Glomerular endothelial cell (primary cell): ENCODE results near the gene ZCCHC24. TPM values are rescaled to one million over a fixed set of nuclear protein-coding genes. Genes with fewer than 3 reads are reported as not detected.

ENCODE experiments used
- DNase-seq: peaks from one replicate; pipeline ENCODE4 v3.0.0-alpha.2; 2011; ENCODE audit warnings: low read depth, low spot score; ENCODE audit errors: extremely low read depth
- total RNA-seq: library from RNA; depleted of rRNA; stranded (reverse); fragments of >200 nt; gene quantifications from 2 replicates; pipeline ENCODE4 v1.2.3, GENCODE V29; 2015

ZCCHC24 gene
- total RNA-seq, 1 donor from 2014 or later = 15.8 TPM

GRCh38 chr10:79473496-79474095 is 28.2 kb upstream of the ZCCHC24 start:
- no peak for DNase-seq

GRCh38 chr10:79472951-79473350 is 27.5 kb upstream of the ZCCHC24 start:
- no peak for DNase-seq

- DNase-seq = no peak
These were observed 27.0 kb upstream of the ZCCHC24 start for GRCh38 chr10:79472449-79472848.

GRCh38 chr10:79471776-79472175 is 26.4 kb upstream of the ZCCHC24 start:
- no peak for DNase-seq

GRCh38 chr10:79470096-79470495 is 24.7 kb upstream of the ZCCHC24 start:
- no peak for DNase-seq

GRCh38 chr10:79468841-79469585 is 23.6 kb upstream of the ZCCHC24 start:
- DNase-seq = no peak

GRCh38 chr10:79468015-79468560 is 22.7 kb upstream of the ZCCHC24 start:
- DNase-seq = no peak

GRCh38 chr10:79465341-79465740 is 19.9 kb upstream of the ZCCHC24 start:
- DNase-seq = no peak

- DNase-seq = no peak
These were observed 18.4 kb upstream of the ZCCHC24 start for GRCh38 chr10:79463578-79464496.

GRCh38 chr10:79460687-79461086 is 15.3 kb upstream of the ZCCHC24 start:
- no peak for DNase-seq

- no peak for DNase-seq
These were observed 13.8 kb upstream of the ZCCHC24 start for GRCh38 chr10:79459243-79459642.

GRCh38 chr10:79458483-79458882 is 13.1 kb upstream of the ZCCHC24 start:
- no peak for DNase-seq

GRCh38 chr10:79457256-79457785 is 11.9 kb upstream of the ZCCHC24 start:
- DNase-seq = no peak

GRCh38 chr10:79454259-79454658 is 8.8 kb upstream of the ZCCHC24 start:
- DNase-seq = no peak

- no peak for DNase-seq
These were observed 8.0 kb upstream of the ZCCHC24 start for GRCh38 chr10:79453392-79453791.

- DNase-seq = no peak
These were observed 6.8 kb upstream of the ZCCHC24 start for GRCh38 chr10:79452174-79452611.

- DNase-seq = no peak
These were observed 5.7 kb upstream of the ZCCHC24 start for GRCh38 chr10:79451046-79451699.

- no peak for DNase-seq
These were observed 4.0 kb upstream of the ZCCHC24 start for GRCh38 chr10:79449181-79450146.

- no peak for DNase-seq
These were observed 3.3 kb upstream of the ZCCHC24 start for GRCh38 chr10:79448732-79449049.
